ENCODE measurements around the gene LTBP4. TPM values are rescaled to one million over a fixed set of nuclear protein-coding genes. Genes with fewer than 3 reads are reported as not detected.

The LTBP4 gene
- total and polyA plus RNA-seq, 2 of the 13 experiments (the other 11 are each of a cell fraction or from before 2014, with no cell fraction given): 0.86 to 2.3 TPM

- CTCF ChIA-PET (ENCODE audit: low intra/inter-chr PET ratio, low total read pairs): no interaction called here
- intact Hi-C loops (cut with micrococcal nuclease; ENCODE audit: unreplicated experiment): no loop called here
- Histone ChIP-seq H3K9me3 (ENCODE audit: low read length) (no peaks in the 10 kb centered on the region), H2AFZ (ENCODE audit: low read length) (no peak overlapping the region), H3K79me2 (ENCODE audit: insufficient read depth, low read length) (no peaks in the 10 kb centered on the region), H3K4me1 (ENCODE audit: insufficient read depth, low read length) (no peaks in the 10 kb centered on the region), H3K4me2 (ENCODE audit: low read depth, low read length) (no peak overlapping the region), H3K9ac (ENCODE audit: insufficient read depth, low read depth, low read length) (no peak overlapping the region), H3K27me3 (ENCODE audit: control insufficient read depth in 1 of 2, insufficient read depth in 2 of 2, low read length in 2 of 2) (peaks cover 10 to 41% of the 10 kb centered on the region in 2 experiments), H3K4me3 (replicated peaks in 1 of 3; ENCODE audit: insufficient read depth in 1 of 3, low read depth in 2 of 3, low read length in 3 of 3) (no peak overlapping the region), H4K20me1 (ENCODE audit: insufficient read depth, low read length) (no peaks in the 10 kb centered on the region), H3K36me3 (replicated peaks in 1 of 2; ENCODE audit: control insufficient read depth in 1 of 2, insufficient read depth in 2 of 2, low read length in 2 of 2) (no peaks in the 10 kb centered on the region), H3K27ac (ENCODE audit: extremely low read length, insufficient read depth, low read length) (no peak overlapping the region)
- no peak for DNase-seq (ENCODE audit: low spot score)
- ATAC-seq: no peak
- TF ChIP-seq KDM6A (CRISPR knock-in tag; IDR thresholded peaks at IDR 0.05; ENCODE audit: low read depth) (no peak), ZSCAN9 (CRISPR knock-in tag; IDR thresholded peaks at IDR 0.05; ENCODE audit: borderline replicate concordance) (no peak), ZEB1 (IDR thresholded peaks at IDR 0.05; ENCODE audit: insufficient replicate concordance, low read depth) (no peak), IKZF1 (IDR thresholded peaks at IDR 0.05) (no peak), ZNF788 (CRISPR knock-in tag; IDR thresholded peaks at IDR 0.05; ENCODE audit: borderline replicate concordance) (no peak), RBFOX2 (IDR thresholded peaks at IDR 0.05; ENCODE audit: low read depth, low read length) (no peak), THRA (CRISPR knock-in tag; IDR thresholded peaks at IDR 0.05; ENCODE audit: borderline replicate concordance) (no peak), NKX3-1 (CRISPR knock-in tag; IDR thresholded peaks at IDR 0.05) (no peak), TCF12 (IDR thresholded peaks at IDR 0.05) (no peak), TCF12 (CRISPR knock-in tag; IDR thresholded peaks at IDR 0.05) (no peak), MYNN (CRISPR knock-in tag; IDR thresholded peaks at IDR 0.05; ENCODE audit: low read depth) (no peak), ZNF121 (CRISPR knock-in tag; IDR thresholded peaks at IDR 0.05) (no peak), ZMYM2 (CRISPR knock-in tag; IDR thresholded peaks at IDR 0.05) (no peak), ZNF614 (CRISPR knock-in tag; IDR thresholded peaks at IDR 0.05; ENCODE audit: borderline replicate concordance) (no peak)
- TF ChIP-seq, protein P1, sequence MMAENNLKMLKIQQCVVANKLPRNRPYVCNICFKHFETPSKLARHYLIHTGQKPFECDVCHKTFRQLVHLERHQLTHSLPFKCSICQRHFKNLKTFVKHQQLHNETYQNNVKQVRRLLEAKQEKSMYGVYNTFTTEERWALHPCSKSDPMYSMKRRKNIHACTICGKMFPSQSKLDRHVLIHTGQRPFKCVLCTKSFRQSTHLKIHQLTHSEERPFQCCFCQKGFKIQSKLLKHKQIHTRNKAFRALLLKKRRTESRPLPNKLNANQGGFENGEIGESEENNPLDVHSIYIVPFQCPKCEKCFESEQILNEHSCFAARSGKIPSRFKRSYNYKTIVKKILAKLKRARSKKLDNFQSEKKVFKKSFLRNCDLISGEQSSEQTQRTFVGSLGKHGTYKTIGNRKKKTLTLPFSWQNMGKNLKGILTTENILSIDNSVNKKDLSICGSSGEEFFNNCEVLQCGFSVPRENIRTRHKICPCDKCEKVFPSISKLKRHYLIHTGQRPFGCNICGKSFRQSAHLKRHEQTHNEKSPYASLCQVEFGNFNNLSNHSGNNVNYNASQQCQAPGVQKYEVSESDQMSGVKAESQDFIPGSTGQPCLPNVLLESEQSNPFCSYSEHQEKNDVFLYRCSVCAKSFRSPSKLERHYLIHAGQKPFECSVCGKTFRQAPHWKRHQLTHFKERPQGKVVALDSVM (CRISPR knock-in tag; IDR thresholded peaks at IDR 0.05): no peak
- TF ChIP-seq, protein P2, sequence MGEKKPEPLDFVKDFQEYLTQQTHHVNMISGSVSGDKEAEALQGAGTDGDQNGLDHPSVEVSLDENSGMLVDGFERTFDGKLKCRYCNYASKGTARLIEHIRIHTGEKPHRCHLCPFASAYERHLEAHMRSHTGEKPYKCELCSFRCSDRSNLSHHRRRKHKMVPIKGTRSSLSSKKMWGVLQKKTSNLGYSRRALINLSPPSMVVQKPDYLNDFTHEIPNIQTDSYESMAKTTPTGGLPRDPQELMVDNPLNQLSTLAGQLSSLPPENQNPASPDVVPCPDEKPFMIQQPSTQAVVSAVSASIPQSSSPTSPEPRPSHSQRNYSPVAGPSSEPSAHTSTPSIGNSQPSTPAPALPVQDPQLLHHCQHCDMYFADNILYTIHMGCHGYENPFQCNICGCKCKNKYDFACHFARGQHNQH (CRISPR knock-in tag; IDR thresholded peaks at IDR 0.05): no peak
- FAIRE-seq: no peak
- no TSS peak for BruUV-seq (replicated peaks)
- in situ Hi-C loops (cut with HindIII; ENCODE audit: extremely low pct_ligation_motif_present, low pct_unique_long_range_greater_than_20kb): no loop called here
- POLR2A ChIA-PET: no interaction called here
- WGBS (ENCODE audit: low lambda C conversion rate): 10% methylated on average over 4 of the region's 4 CpGs
These were observed 39.2 kb upstream of the LTBP4 start for GRCh38 chr19:40561947-40562346.

Measured in HepG2 (cell line).